ENCODE data around the gene UGT1A8.

DNA sequence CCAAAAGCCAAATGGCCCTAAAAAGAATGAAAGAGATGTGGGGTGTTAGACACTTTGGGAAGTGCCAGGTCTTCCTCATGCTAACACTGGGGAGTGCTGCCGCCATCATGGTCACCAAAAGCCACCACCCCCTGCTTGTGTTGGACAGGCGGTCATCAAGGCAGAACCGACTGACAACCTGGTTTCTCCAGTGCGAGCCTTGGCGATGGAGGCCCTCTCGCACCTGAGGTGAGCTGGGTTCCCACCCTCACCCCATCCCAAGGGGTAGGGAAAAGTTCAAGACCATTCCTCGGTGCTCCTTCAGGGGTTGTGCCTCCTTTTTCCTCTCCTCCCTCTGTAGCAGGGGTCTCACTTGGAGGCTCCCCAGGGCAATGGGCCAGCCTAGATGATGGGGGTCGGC is 194.3 kb downstream of the UGT1A8 start:
- no peak for TF ChIP-seq CTCF (IDR thresholded peaks at IDR 0.05)
- no peak for TF ChIP-seq POLR2AphosphoS5 (IDR thresholded peaks at IDR 0.05)
- TF ChIP-seq POLR2A (IDR thresholded peaks at IDR 0.05; ENCODE audit: low read depth) = no peak
- no peak for TF ChIP-seq EP300 (IDR thresholded peaks at IDR 0.05)

Data from esophagus muscularis mucosa (tissue), 4 donors.